Measurements from ENCODE around the gene ANKRD27.
"Not testable (repeated sequence)": the region's sequence is repeated elsewhere in the genome, so short reads cannot be mapped to it uniquely, and the experiment has no call there.

Gene ANKRD27

DNA sequence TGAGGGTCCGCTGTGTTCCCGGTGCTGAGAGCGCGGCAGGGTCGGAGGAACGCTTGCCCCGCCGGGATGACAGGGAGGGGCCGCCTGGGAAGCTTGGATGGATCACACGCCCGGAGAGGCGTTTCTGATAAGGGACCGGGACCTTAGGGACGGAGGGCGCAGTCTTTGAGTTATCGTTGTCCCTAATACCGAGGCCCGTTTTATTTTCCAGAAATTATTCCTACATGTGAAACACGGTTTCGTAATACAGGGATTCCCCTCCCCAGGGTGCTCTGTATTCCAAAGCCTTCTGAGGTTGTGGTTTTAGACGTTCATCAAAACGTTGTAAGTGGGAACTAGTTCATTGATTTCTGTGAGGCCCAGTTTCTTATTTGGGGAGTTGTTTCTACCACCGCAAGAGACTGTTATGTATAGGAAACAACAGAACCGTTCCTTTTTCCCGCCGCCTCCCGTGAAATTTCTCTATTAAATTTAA lies 93.2 kb downstream of the ANKRD27 start:
- no peaks in the 10 kb centered on the region for H3K27me3 ChIP-seq (ENCODE audit: control insufficient read depth, insufficient read depth, low read length)

DNA sequence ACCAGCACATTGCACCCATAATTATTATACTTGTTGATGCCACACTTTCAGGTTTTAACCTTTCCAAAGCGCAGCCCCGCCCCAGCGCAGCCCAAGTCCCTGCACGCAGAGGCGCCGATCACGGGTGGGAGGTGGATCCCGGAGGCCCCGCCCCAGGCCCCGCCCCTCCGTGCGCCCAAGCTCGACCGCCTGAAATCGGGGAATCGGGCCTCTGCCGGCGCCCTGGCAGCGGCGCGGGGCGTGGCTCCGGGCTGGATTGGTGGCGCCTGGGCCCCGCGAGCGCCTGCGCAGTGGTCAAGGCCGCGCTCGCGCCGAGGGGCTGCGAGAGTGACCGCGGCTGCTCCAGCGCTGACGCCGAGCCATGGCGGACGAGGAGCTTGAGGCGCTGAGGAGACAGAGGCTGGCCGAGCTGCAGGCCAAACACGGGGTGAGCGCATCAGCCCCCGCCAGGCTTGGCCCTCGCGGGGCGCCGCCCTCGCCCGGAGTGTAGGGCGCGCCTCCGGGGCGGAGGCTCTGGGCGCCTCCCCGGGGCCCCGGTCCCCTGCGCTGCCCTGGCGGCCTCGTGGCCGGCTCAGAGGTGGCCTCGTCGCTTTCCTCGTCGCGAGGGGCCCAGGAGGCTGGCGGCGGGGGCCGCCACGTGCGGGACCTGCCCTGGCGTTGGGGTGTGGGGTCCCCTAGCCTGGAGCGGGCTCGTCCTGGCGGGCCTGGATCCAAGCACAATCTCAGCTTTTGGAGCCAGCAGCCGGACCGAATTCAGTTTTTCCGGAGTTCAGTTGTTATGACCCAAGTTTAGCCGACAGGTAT lies 93.9 kb downstream of the ANKRD27 start, which contains the start of gene PDCD5:
TSS of gene PDCD5 (plus strand) at position 290 of the 804 bp plus-strand sequence. CDS start at position 362, 72 bp downstream.
- H3K9me3 ChIP-seq (ENCODE audit: control insufficient read depth, low read length), result no peaks in the 10 kb centered on the region
- H3K9ac ChIP-seq (ENCODE audit: low read length), result peak within 1 kb of the TSS; percentile 69
- H3K36me3 ChIP-seq (ENCODE audit: control insufficient read depth, insufficient read depth, low read length), result no peaks in the 10 kb centered on the region
- H3K4me1 ChIP-seq (ENCODE audit: control insufficient read depth, insufficient read depth, low read length), result peaks cover 6% of the 10 kb centered on the region
- no peaks in the 10 kb centered on the region for H3K27me3 ChIP-seq (ENCODE audit: control insufficient read depth, insufficient read depth, low read length)
- H3K4me3 ChIP-seq (ENCODE audit: low read length), result peak within 1 kb of the TSS; percentile 89

More for the DNA sequence above, 93.2 kb downstream of the ANKRD27 start:
- peaks cover 6% of the 10 kb centered on the region for H3K4me1 ChIP-seq (ENCODE audit: control insufficient read depth, insufficient read depth, low read length)
- H3K4me3 ChIP-seq (ENCODE audit: low read length), result peak overlapping the region; percentile 89
- H3K36me3 ChIP-seq (ENCODE audit: control insufficient read depth, insufficient read depth, low read length), result no peaks in the 10 kb centered on the region
- no peaks in the 10 kb centered on the region for H3K9me3 ChIP-seq (ENCODE audit: control insufficient read depth, low read length)
- peak overlapping the region; percentile 69 for H3K9ac ChIP-seq (ENCODE audit: low read length)

DNA sequence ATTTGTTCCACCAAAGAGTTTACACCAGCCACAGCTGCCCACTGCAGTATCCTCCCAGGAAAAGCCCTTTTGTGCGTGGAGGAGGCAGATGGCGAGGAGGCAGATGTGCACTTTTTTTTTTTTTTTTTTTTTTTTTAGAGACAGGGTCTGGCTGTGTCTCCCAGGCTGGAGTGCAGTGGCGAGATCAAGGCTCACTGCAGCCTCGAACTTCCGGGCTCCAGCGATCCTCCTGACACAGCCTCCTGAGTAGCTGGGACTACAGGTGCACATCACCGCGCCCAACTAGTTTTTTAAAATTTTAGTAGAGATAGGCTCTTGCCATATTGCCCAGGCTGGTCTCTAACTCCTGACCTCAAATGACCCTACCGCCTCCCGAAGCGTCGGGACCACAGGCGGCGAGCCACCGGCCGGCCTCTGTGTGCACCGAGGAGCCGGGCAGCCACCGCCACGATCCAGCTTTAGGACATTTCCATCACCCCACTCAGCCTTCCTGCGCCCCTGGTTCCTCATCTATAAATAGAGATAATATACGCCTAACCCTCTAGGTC lies 94.6 kb downstream of the ANKRD27 start:
- Histone ChIP-seq H3K9me3 (ENCODE audit: control insufficient read depth, low read length) (no peaks in the 10 kb centered on the region), H3K36me3 (ENCODE audit: control insufficient read depth, insufficient read depth, low read length) (no peaks in the 10 kb centered on the region), H3K27me3 (ENCODE audit: control insufficient read depth, insufficient read depth, low read length) (no peaks in the 10 kb centered on the region), H3K4me1 (ENCODE audit: control insufficient read depth, insufficient read depth, low read length) (peaks cover 6% of the 10 kb centered on the region), H3K9ac (ENCODE audit: low read length) (peak overlapping the region; percentile 52), H3K4me3 (ENCODE audit: low read length) (no peak overlapping the region)

DNA sequence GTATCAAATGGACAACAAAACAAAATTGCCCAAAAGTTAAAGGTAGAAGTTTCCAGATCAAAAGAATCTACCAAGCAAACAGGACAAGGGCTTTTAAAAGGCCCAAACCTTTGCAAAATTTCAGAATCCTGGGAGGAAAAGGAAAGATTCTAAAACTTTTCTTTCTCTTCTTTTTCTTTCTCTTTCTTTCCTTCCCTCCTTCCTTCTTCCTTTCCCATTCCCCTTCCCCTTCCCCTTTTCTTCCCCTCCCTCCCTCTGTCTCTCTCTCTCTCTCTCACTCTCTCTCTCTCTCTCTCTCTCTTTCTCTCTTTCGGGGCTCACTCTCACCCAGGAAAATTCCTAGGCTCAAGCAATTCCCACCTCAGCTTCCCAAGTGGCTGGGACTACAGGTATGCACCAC lies 98.2 kb downstream of the ANKRD27 start:
- Histone ChIP-seq H3K36me3 (ENCODE audit: control insufficient read depth, insufficient read depth, low read length) (no peaks in the 10 kb centered on the region), H3K9ac (ENCODE audit: low read length) (no peak overlapping the region), H3K4me3 (ENCODE audit: low read length) (no peak overlapping the region), H3K4me1 (ENCODE audit: control insufficient read depth, insufficient read depth, low read length) (no peaks in the 10 kb centered on the region), H3K9me3 (ENCODE audit: control insufficient read depth, low read length) (no peaks in the 10 kb centered on the region), H3K27me3 (ENCODE audit: control insufficient read depth, insufficient read depth, low read length) (no peaks in the 10 kb centered on the region)

DNA sequence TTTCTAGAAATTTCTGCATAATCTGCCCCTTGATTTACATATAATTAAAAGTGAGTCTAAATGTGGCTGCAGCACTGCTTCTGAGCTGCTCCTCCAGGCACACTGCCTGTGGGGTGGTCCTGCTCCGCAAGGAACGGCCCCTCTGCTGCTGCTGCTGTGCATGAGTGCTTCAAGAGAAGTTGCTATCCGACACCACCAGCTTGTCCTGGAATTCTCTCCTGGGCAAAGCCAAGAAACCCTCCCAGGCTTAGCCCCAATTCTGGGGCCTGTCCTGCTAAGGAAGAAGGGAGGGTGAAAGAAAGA lies 101.5 kb downstream of the ANKRD27 start:
- no peak overlapping the region for H3K4me3 ChIP-seq (ENCODE audit: low read length)
- H3K9ac ChIP-seq (ENCODE audit: low read length), result no peak overlapping the region
- no peaks in the 10 kb centered on the region for H3K9me3 ChIP-seq (ENCODE audit: control insufficient read depth, low read length)
- H3K36me3 ChIP-seq (ENCODE audit: control insufficient read depth, insufficient read depth, low read length), result no peaks in the 10 kb centered on the region
- H3K4me1 ChIP-seq (ENCODE audit: control insufficient read depth, insufficient read depth, low read length), result no peaks in the 10 kb centered on the region
- no peaks in the 10 kb centered on the region for H3K27me3 ChIP-seq (ENCODE audit: control insufficient read depth, insufficient read depth, low read length)

DNA sequence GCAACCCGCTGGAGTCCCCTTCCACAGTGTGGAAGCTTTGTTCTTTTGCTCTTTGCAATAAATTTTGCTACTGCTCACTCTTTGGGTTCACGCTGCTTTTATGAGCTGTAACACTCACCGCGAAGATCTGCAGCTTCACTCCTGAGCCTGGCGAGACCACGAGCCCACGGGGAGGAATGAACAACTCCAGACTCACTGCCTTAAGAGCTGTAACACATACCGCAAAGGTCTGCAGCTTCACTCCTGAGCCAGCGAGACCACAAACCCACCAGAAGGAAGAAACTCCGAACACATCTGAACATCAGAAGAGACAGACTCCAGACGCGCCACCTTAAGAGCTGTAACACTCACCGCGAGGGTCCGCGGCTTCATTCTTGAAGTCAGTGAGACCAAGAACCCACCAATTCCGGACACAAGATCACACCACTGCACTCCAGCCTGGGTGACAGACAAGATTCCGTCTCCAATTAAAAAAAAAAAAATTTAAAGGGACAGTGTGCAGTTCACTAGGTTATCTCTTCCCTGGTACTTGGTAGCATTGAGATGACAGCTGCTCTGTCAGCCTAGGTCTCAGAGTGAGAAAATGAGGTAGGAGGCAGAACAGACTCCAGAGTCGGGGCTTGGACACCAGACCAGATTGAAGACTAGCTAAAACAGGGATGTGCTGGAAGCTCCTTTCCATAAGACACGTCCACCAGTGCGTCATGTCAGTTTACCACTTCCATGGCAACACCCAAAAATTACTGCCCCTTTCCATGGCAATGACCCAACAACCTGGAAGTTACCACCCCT lies 102.1 kb downstream of the ANKRD27 start:
- H3K27me3 ChIP-seq (ENCODE audit: control insufficient read depth, insufficient read depth, low read length); H3K9me3 ChIP-seq (ENCODE audit: control insufficient read depth, low read length); H3K36me3 ChIP-seq (ENCODE audit: control insufficient read depth, insufficient read depth, low read length); H3K4me1 ChIP-seq (ENCODE audit: control insufficient read depth, insufficient read depth, low read length); H3K9ac ChIP-seq (ENCODE audit: low read length); H3K4me3 ChIP-seq (ENCODE audit: low read length): not testable (repeated sequence)

DNA sequence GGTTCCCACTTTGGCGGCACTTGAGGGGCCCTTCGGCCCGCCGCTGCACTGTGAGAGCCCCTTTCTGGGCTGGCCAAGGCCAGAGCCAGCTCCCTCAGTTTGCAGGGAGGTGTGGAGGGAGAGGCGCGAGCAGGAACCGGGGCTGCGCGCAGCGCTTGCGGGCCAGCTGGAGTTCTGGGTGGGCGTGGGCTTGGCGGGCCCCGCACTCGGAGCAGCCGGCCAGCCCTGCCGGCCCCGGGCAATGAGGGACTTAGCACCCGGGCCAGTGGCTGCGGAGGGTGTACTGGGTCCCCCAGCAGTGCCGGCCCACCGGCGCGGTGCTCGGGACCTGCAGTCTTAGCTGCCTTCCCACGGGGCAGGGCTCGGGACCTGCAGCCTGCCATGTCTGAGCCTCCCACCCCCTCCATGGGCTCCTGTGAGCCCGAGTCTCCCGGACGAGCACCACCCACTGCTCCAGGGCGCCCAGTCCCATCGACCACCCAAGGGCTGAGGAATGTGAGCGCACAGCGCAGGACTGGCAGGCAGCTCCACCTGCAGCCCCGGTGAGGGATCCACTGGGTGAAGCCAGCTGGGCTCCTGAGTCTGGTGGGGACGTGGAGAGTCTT lies 103.4 kb downstream of the ANKRD27 start:
- H3K9me3 ChIP-seq (ENCODE audit: control insufficient read depth, low read length); H3K36me3 ChIP-seq (ENCODE audit: control insufficient read depth, insufficient read depth, low read length); H3K4me1 ChIP-seq (ENCODE audit: control insufficient read depth, insufficient read depth, low read length); H3K27me3 ChIP-seq (ENCODE audit: control insufficient read depth, insufficient read depth, low read length); H3K4me3 ChIP-seq (ENCODE audit: low read length); H3K9ac ChIP-seq (ENCODE audit: low read length): not testable (repeated sequence)

DNA sequence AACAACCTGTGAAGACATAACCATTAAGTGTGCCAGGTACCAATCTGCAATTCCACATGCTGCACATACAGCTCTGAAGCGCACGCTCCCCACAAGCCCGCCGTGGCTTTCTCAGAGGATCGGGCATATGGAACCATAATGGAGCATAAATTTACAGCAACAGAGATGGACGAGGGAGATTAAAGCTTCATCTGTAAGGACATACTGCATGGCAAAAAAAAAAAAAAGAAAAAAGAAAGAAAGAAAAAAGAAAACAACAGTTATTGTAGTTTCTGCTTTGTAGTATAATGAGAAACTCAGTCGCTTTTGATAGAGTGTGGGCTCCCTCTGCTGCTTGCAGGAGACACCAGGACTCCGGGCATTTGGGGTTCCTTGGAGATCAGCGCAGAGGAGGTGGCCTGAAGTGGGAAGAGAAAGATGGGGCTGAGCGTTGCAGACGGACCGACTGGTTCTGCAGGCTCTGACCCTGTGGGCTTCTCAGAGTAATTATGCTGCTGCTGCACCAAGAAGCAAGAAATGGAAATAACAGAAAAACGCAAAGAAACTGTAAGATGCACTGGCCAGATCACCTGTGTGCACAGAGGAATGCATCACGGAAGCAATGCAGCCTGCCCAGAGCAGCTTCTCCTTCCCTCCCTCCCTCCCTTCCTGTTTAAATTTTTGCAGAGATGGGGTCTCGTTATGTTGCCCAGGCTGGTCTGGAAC lies 104.7 kb downstream of the ANKRD27 start:
- Histone ChIP-seq H3K27me3 (ENCODE audit: control insufficient read depth, insufficient read depth, low read length) (no peaks in the 10 kb centered on the region), H3K9ac (ENCODE audit: low read length) (no peak overlapping the region), H3K4me3 (ENCODE audit: low read length) (no peak overlapping the region)

DNA sequence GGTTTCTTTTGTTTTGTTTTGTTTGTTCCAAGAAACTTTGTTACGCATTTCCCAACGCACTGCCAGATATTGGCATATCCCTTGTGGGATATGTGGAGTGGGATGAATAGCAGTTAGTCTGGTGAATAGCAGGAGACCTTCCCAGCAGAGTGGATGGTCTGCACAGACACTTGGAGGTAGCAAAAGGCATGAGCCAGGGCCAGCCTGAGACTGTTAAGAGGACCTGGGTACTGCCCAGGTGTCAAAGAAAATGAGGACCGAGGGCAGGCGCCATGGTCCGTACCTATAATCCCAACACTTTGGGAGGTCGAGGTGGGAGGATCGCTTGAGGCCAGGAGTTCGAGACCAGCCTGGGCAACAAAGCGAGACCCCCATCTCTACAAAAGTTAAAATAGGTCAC lies 107.5 kb downstream of the ANKRD27 start:
- H3K9ac ChIP-seq (ENCODE audit: low read length), result no peak overlapping the region
- no peaks in the 10 kb centered on the region for H3K4me1 ChIP-seq (ENCODE audit: control insufficient read depth, insufficient read depth, low read length)
- no peaks in the 10 kb centered on the region for H3K27me3 ChIP-seq (ENCODE audit: control insufficient read depth, insufficient read depth, low read length)
- H3K9me3 ChIP-seq (ENCODE audit: control insufficient read depth, low read length), result no peaks in the 10 kb centered on the region
- no peaks in the 10 kb centered on the region for H3K36me3 ChIP-seq (ENCODE audit: control insufficient read depth, insufficient read depth, low read length)
- no peak overlapping the region for H3K4me3 ChIP-seq (ENCODE audit: low read length)

More for the DNA sequence above, 104.7 kb downstream of the ANKRD27 start:
- no peaks in the 10 kb centered on the region for H3K4me1 ChIP-seq (ENCODE audit: control insufficient read depth, insufficient read depth, low read length)
- no peaks in the 10 kb centered on the region for H3K9me3 ChIP-seq (ENCODE audit: control insufficient read depth, low read length)
- H3K36me3 ChIP-seq (ENCODE audit: control insufficient read depth, insufficient read depth, low read length), result no peaks in the 10 kb centered on the region

DNA sequence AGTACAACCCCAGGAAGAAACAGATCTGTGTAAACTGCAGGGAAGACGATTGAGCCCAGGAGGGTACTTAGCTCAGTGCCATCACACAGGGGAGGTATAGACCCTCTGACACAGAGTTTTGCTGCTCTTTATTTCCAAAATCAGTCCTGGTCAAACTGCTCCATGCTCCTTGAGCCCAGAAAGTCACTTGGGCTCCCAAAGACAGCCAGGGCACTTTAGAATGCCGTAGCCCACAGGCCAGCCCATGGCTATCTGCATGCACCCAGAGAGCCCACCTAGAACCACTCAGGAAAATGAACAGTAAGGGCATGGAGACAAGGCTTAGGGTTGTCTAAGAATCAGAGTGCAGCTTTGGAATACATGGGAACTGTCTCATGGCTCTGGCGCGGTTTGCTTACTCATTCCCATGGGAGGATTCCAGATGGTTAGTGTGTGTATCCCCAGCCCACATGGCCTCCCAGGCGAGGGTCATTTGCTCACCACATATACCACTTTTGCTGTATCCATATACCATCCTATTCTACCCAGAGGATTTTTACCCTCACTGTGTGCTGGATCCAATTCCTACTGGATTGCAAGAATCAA lies 108.6 kb downstream of the ANKRD27 start:
- H3K27me3 ChIP-seq (ENCODE audit: control insufficient read depth, insufficient read depth, low read length), result no peaks in the 10 kb centered on the region
- H3K36me3 ChIP-seq (ENCODE audit: control insufficient read depth, insufficient read depth, low read length), result no peaks in the 10 kb centered on the region
- H3K9me3 ChIP-seq (ENCODE audit: control insufficient read depth, low read length), result no peaks in the 10 kb centered on the region
- H3K9ac ChIP-seq (ENCODE audit: low read length), result no peak overlapping the region
- no peaks in the 10 kb centered on the region for H3K4me1 ChIP-seq (ENCODE audit: control insufficient read depth, insufficient read depth, low read length)
- H3K4me3 ChIP-seq (ENCODE audit: low read length), result no peak overlapping the region

DNA sequence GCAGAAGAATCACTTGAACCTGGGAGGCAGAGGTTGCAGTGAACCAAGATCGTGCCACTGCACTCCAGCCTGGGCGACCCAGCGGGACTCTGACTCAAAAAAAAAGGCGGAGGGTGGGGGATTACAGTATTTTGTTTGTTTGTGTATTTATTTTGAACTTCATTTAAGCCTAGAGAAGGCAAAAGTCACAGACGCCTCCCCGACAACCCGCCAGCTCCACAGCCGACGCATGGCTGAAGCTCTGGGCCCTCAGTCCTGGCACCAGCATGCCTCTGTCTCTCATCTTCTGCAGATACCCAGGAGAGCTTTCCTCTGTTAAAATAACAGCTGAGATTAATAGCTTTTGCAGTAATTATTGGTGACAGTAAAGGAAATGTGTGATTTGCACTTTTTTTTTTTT lies 111.2 kb downstream of the ANKRD27 start:
- Histone ChIP-seq H3K4me1 (ENCODE audit: control insufficient read depth, insufficient read depth, low read length) (no peaks in the 10 kb centered on the region), H3K36me3 (ENCODE audit: control insufficient read depth, insufficient read depth, low read length) (no peaks in the 10 kb centered on the region), H3K4me3 (ENCODE audit: low read length) (no peak overlapping the region), H3K9me3 (ENCODE audit: control insufficient read depth, low read length) (no peaks in the 10 kb centered on the region), H3K27me3 (ENCODE audit: control insufficient read depth, insufficient read depth, low read length) (peaks cover 3% of the 10 kb centered on the region), H3K9ac (ENCODE audit: low read length) (no peak overlapping the region)
